ENCODE data around the gene ZC3H13. TPM values are rescaled to one million over a fixed set of nuclear protein-coding genes. Genes with fewer than 3 reads are reported as not detected.

The ZC3H13 gene
- total and polyA plus RNA-seq, 2 of the 4 experiments (the other 2 are of a cell fraction), result 7.7 to 10.8 TPM

GRCh38 chr13:46094478-46094877 is 41.9 kb upstream of the ZC3H13 start:
- H3K9ac ChIP-seq (ENCODE audit: low read depth, low read length), result no peak overlapping the region
- H3K4me1 ChIP-seq (ENCODE audit: control insufficient read depth, insufficient read depth, low read length), result no peaks in the 10 kb centered on the region
- ChIA-PET CTCF (interaction anchor here (0.6 kb wide), 1 partner anchor 737 kb away, joined by 3 read pairs; no protein-coding TSS in a partner anchor), POLR2A (ENCODE audit: unreplicated experiment) (no interaction called here)
- no peak overlapping the region for H3K4ac ChIP-seq (ENCODE audit: low read depth, low read length)
- H3K23ac ChIP-seq (ENCODE audit: low read depth, low read length), result no peak overlapping the region
- no peak overlapping the region for H2BK120ac ChIP-seq (ENCODE audit: low read depth, low read length)
- dilution Hi-C loops (cut with HindIII; ENCODE audit: low sequenced_read_pairs, unreplicated experiment) (no loop called here), in situ Hi-C loops (cut with MboI; ENCODE audit: low sequenced_read_pairs) (no loop called here), intact Hi-C loops (cut with micrococcal nuclease) (no loop called here)
- H4K91ac ChIP-seq (ENCODE audit: insufficient read depth, low read depth, low read length), result no peak overlapping the region
- no peak overlapping the region for H3K18ac ChIP-seq (ENCODE audit: low read depth, low read length)
- no CpG with 5 or more reads among the region's 3 CpGs for WGBS, 2 experiments (ENCODE audit: extremely low coverage in 2 of 2, insufficient read length in 1 of 2)
- no peak overlapping the region for H2AFZ ChIP-seq (replicated peaks; ENCODE audit: low read length, poor library complexity)
- no peak for DNase-seq
- H3K4me3 ChIP-seq (ENCODE audit: insufficient read depth, low read depth, low read length), result no peak overlapping the region
- H2BK20ac ChIP-seq (ENCODE audit: low read depth, low read length), result no peak overlapping the region
- no TSS peak for BruUV-seq (replicated peaks)
- H3K27me3 ChIP-seq (ENCODE audit: control insufficient read depth, insufficient read depth, low read length), result 0 out of 2 replicates have a peak, but pooled peaks cover 3% of the 10 kb centered on the region
- H3K36me3 ChIP-seq (ENCODE audit: control insufficient read depth, insufficient read depth, low read length), result no peaks in the 10 kb centered on the region
- H2BK5ac ChIP-seq (ENCODE audit: low read depth, low read length, poor library complexity, severe bottlenecking), result no peak overlapping the region
- no peak overlapping the region for H3K4me2 ChIP-seq (ENCODE audit: low read depth, low read length)
- no peak overlapping the region for H3K56ac ChIP-seq (ENCODE audit: extremely low read depth, insufficient read depth, low read length)
- H4K20me1 ChIP-seq (ENCODE audit: insufficient read depth, low read length), result no peaks in the 10 kb centered on the region
- no peak overlapping the region for H2AK9ac ChIP-seq (replicated peaks; ENCODE audit: low read depth, low read length, poor library complexity)
- H2AK5ac ChIP-seq (ENCODE audit: low read depth, low read length), result no peak overlapping the region
- H3K27ac ChIP-seq (ENCODE audit: insufficient read depth, low read length), result no peak overlapping the region
- no peaks in the 10 kb centered on the region for H3K79me1 ChIP-seq (ENCODE audit: low read depth in 1 of 2, low read length in 2 of 2)
- H3K9me1 ChIP-seq (ENCODE audit: insufficient read depth, low read length), result no peaks in the 10 kb centered on the region
- no peaks in the 10 kb centered on the region for H3K9me3 ChIP-seq (ENCODE audit: control insufficient read depth, insufficient read depth, low read length)
- H4K8ac ChIP-seq (ENCODE audit: low read depth in 2 of 2, low read length in 2 of 2), result no peak overlapping the region
- no peak for TF ChIP-seq MAFK (IDR thresholded peaks at IDR 0.05; ENCODE audit: low read depth, low read length)
- no peak for TF ChIP-seq BHLHE40 (IDR thresholded peaks at IDR 0.05; ENCODE audit: low read depth, low read length)
- TF ChIP-seq CHD1 (IDR thresholded peaks at IDR 0.05; ENCODE audit: low read depth, low read length), result no peak
- no peak for TF ChIP-seq SMC3 (IDR thresholded peaks at IDR 0.05; ENCODE audit: low read depth, low read length)
- TF ChIP-seq FOS (IDR thresholded peaks at IDR 0.05; ENCODE audit: low read depth, low read length), result no peak
- TF ChIP-seq USF2 (IDR thresholded peaks at IDR 0.05; ENCODE audit: low read depth, low read length), result no peak
- no peak for TF ChIP-seq RAD21 (IDR thresholded peaks at IDR 0.05; ENCODE audit: low read length)
- no peak for TF ChIP-seq NFE2L2 (IDR thresholded peaks at IDR 0.05; ENCODE audit: low read depth, low read length)
- no peak for TF ChIP-seq ELK1 (IDR thresholded peaks at IDR 0.05; ENCODE audit: borderline replicate concordance, low read depth, low read length)
- TF ChIP-seq RFX5 (IDR thresholded peaks at IDR 0.05; ENCODE audit: low read depth, low read length), result no peak
- TF ChIP-seq CTCF (conservative IDR thresholded peaks at IDR 0.05; ENCODE audit: low read depth, low read length), result no peak
- no peak for TF ChIP-seq MXI1 (IDR thresholded peaks at IDR 0.05; ENCODE audit: borderline replicate concordance, low read depth, low read length)
- TF ChIP-seq MAZ (IDR thresholded peaks at IDR 0.05; ENCODE audit: borderline replicate concordance, low read depth, low read length), result no peak
- no peak for TF ChIP-seq CEBPB (IDR thresholded peaks at IDR 0.05; ENCODE audit: low read depth, low read length)
- TF ChIP-seq POLR2A (IDR thresholded peaks at IDR 0.05; ENCODE audit: low read depth, low read length), result no peak
- TF ChIP-seq RCOR1 (IDR thresholded peaks at IDR 0.05; ENCODE audit: insufficient replicate concordance, low read length), result no peak
- no peak overlapping the region for H4K5ac ChIP-seq (ENCODE audit: low read depth, low read length)
- no peak for ATAC-seq (ENCODE audit: low read depth)
- H2BK15ac ChIP-seq (ENCODE audit: low read depth, low read length), result no peak overlapping the region
- H3K14ac ChIP-seq (replicated peaks; ENCODE audit: low read depth, low read length), result no peak overlapping the region

Data from IMR-90 (cell line).